Endodermal cell (in vitro differentiated cells): Measurements from ENCODE around the gene TSNAX. TPM values are rescaled to one million over a fixed set of nuclear protein-coding genes. Genes with fewer than 3 reads are reported as not detected.

Experiments
- DNase-seq: peaks from one replicate; pipeline ENCODE4 v3.0.0-alpha.2; 2017
- H3K27ac ChIP-seq: 2 replicates; pipeline ENCODE4 v1.5.1; 2013; ENCODE audit warnings: mild to moderate bottlenecking, low read depth, low read length, moderate library complexity
- H3K27me3 ChIP-seq: 2 replicates; pipeline ENCODE4 v1.6.1; 2013; ENCODE audit warnings: mild to moderate bottlenecking, low read length, moderate library complexity; ENCODE audit not compliant: insufficient read depth, control insufficient read depth, poor library complexity, severe bottlenecking
- H3K36me3 ChIP-seq: 2 replicates; pipeline ENCODE4 v1.7.0; 2013; ENCODE audit warnings: mild to moderate bottlenecking, low read length, moderate library complexity; ENCODE audit not compliant: control insufficient read depth, insufficient read depth
- H3K4me1 ChIP-seq: one replicate; pipeline ENCODE4 v1.7.0; 2013; ENCODE audit warnings: low read length; ENCODE audit not compliant: control insufficient read depth, insufficient read depth
- H3K4me3 ChIP-seq: 2 replicates; pipeline ENCODE4 v1.5.1; 2013; ENCODE audit warnings: mild to moderate bottlenecking, low read length, moderate library complexity
- H3K9ac ChIP-seq: 2 replicates; pipeline ENCODE4 v1.6.1; 2013; ENCODE audit warnings: mild to moderate bottlenecking, low read length, moderate library complexity; ENCODE audit not compliant: poor library complexity, severe bottlenecking; ENCODE audit errors: extremely low read depth
- H3K9me3 ChIP-seq: 2 replicates; pipeline ENCODE4 v1.6.1; 2013; ENCODE audit warnings: mild to moderate bottlenecking, low read length, moderate library complexity; ENCODE audit not compliant: control insufficient read depth
- H3K27ac Mint-ChIP-seq: 2 replicates; pipeline ENCODE4 v1.8.0; 2020; ENCODE audit warnings: mixed read lengths
- H3K27me3 Mint-ChIP-seq: 2 replicates; pipeline ENCODE4 v1.8.0; 2021; ENCODE audit warnings: mild to moderate bottlenecking, mixed read lengths; ENCODE audit not compliant: insufficient read depth
- H3K36me3 Mint-ChIP-seq: 2 replicates; pipeline ENCODE4 v1.8.0; 2020; ENCODE audit warnings: low read depth, mixed read lengths
- H3K4me1 Mint-ChIP-seq: 2 replicates; pipeline ENCODE4 v1.8.0; 2020; ENCODE audit warnings: mixed read lengths
- H3K4me3 Mint-ChIP-seq: 2 replicates; pipeline ENCODE4 v1.8.0; 2020; ENCODE audit warnings: mild to moderate bottlenecking, moderate library complexity, mixed read lengths
- H3K9me3 Mint-ChIP-seq: 2 replicates; pipeline ENCODE4 v1.8.0; 2020; ENCODE audit warnings: mild to moderate bottlenecking, mixed read lengths
- WGBS, 2 experiments: methylation state at CpG; one replicate each; pipeline versions ENCODE4 v1.1.5 to v1.1.7; 2013; ENCODE audit warnings: missing lambda C conversion rate in 2 of 2, mixed read lengths in 1 of 2; ENCODE audit not compliant: insufficient coverage in 1 of 2, insufficient read length in 1 of 2; 5-methylcytosine and 5-hydroxymethylcytosine counted together
- total RNA-seq, 2 donors: library from RNA; stranded (reverse); fragmentation: NEBNext Ultra II Directional in 1 of 2; extraction: Animal tissue kit (Norgen Biotek cat#: 25700) in 1 of 2; gene quantifications; 2 replicates in 1 of 2; 3 replicates in 1 of 2; pipeline ENCODE4 v1.2.1, GENCODE V29; 2021
- TF ChIP-seq, protein P1 (sequence below): fragments of 200-600 bp; sonication (generic); conservative IDR thresholded peaks from 2 replicates; pipeline ENCODE4 v1.5.0; 2021; ENCODE audit warnings: antibody characterized with exemption, mild to moderate bottlenecking

TSNAX gene
- total RNA-seq, 2 donors from 2014 or later, result 38.3 to 45.6 TPM

DNA sequence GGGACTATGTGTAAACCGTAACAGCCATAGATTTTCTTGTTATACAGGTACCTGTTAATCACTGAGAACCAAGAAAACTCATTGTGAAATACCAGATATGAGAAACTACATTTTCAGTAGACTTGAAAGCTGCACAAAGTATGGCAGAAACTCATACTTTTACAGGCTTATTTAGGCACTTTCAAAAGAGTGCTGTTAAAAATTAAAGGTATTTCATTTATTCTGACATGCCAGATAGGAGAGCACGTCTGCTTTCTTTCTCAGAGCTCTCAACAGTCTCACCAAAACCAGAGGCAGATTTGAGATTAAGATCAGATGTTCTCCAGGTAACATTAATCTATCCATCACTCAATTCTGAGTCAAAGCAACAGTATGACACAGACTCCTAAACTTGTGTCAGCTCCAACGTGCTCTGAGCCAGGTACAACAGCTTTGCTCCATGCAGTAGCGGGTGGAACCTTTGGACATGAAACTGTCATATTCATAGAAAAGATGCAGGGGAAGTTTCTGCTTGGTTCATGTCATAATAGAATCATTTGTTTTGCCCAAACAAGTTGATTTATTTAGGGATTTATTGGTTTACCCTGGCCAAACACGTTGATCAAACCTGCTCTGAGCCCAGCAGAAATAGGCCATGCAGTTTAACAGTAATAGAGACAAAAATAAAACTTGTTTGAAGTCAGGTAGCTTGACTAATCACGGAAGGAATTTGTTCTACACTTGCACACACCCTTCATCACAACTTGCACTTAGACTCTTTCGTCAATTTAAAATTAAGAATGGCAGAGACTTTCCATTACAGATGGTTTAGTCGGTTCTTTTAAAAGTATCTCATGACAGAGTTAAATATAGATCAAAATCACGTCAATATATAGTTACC is 20.8 kb upstream of the TSNAX start:
- peaks cover 3% of the 10 kb centered on the region for H3K9me3 Mint-ChIP-seq
- no peak overlapping the region for H3K27ac Mint-ChIP-seq
- H3K27me3 Mint-ChIP-seq, result peaks cover 5% of the 10 kb centered on the region
- Histone ChIP-seq H3K27ac (no peak overlapping the region), H3K4me1 (no peaks in the 10 kb centered on the region), H3K4me3 (no peak overlapping the region), H3K9me3 (peaks cover 6% of the 10 kb centered on the region), H3K27me3 (no peaks in the 10 kb centered on the region), H3K36me3 (no peaks in the 10 kb centered on the region), H3K9ac (no peak overlapping the region)
- no peaks in the 10 kb centered on the region for H3K4me1 Mint-ChIP-seq
- DNase-seq, result no peak
- H3K36me3 Mint-ChIP-seq, result no peaks in the 10 kb centered on the region
- TF ChIP-seq, protein P1, sequence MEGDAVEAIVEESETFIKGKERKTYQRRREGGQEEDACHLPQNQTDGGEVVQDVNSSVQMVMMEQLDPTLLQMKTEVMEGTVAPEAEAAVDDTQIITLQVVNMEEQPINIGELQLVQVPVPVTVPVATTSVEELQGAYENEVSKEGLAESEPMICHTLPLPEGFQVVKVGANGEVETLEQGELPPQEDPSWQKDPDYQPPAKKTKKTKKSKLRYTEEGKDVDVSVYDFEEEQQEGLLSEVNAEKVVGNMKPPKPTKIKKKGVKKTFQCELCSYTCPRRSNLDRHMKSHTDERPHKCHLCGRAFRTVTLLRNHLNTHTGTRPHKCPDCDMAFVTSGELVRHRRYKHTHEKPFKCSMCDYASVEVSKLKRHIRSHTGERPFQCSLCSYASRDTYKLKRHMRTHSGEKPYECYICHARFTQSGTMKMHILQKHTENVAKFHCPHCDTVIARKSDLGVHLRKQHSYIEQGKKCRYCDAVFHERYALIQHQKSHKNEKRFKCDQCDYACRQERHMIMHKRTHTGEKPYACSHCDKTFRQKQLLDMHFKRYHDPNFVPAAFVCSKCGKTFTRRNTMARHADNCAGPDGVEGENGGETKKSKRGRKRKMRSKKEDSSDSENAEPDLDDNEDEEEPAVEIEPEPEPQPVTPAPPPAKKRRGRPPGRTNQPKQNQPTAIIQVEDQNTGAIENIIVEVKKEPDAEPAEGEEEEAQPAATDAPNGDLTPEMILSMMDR, result no peak
- WGBS, 2 experiments, result 91 to 94% methylated on average over 5 to 9 of the region's 9 CpGs
- H3K4me3 Mint-ChIP-seq, result no peak overlapping the region

DNA sequence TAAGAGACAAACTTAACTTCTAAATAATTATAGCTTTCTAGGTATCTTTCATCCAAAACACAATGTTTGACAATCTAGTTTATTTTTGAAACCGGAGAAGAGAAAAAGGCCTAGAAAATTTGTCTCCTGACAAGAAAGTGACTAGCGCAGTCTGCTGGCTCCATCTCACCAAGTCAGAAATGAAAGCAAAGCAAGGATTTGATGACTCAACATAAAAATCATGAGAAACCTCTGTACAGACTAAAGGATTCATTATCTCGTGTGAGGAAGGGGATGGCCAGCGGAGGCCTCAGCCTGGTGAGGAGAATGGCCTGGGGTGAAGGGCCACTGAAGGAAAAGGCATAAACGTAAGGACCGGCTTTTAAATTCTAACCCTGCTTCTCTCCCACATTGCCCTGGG is 20.0 kb upstream of the TSNAX start:
- no peaks in the 10 kb centered on the region for H3K4me1 ChIP-seq
- 86 to 93% methylated on average over 5 to 6 of the region's 6 CpGs for WGBS, 2 experiments
- H3K9ac ChIP-seq, result no peak overlapping the region

DNA sequence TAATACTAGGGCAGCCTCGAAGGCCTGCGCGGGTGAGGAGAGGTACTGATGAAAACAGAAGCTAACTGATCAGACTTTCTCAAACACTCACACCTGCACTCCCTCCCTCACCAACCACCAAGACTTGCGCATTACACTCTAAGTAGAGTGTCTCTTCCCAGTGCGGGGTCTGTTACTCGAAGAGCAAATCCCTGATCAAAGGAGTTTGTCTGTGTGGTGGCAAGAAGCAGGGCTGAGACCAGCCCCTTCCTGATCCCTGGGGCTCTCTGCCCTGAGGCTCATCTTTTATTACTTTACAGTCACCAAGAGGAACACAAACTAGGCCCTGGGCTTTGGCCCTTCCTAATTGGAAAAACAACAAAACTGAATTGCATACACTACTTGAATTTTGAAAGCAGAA is 19.5 kb upstream of the TSNAX start:
- Histone ChIP-seq H3K4me3 (no peak overlapping the region), H3K27me3 (no peaks in the 10 kb centered on the region), H3K36me3 (no peaks in the 10 kb centered on the region), H3K27ac (no peak overlapping the region), H3K9me3 (no peaks in the 10 kb centered on the region), H3K4me1 (no peaks in the 10 kb centered on the region), H3K9ac (no peak overlapping the region)
- Mint-ChIP-seq H3K27me3 (peaks cover 5% of the 10 kb centered on the region), H3K4me1 (no peaks in the 10 kb centered on the region), H3K36me3 (no peaks in the 10 kb centered on the region), H3K9me3 (no peaks in the 10 kb centered on the region), H3K27ac (no peak overlapping the region), H3K4me3 (no peak overlapping the region)
- 77 to 100% methylated on average over 1 to 6 of the region's 6 CpGs for whole genome bisulfite sequencing, 2 experiments
- peak; percentile 44 for DNase-seq
- TF ChIP-seq, protein P1, result no peak

More for the DNA sequence above, 20.0 kb upstream of the TSNAX start:
- H3K36me3 ChIP-seq, result no peaks in the 10 kb centered on the region
- Mint-ChIP-seq H3K4me3 (no peak overlapping the region), H3K27me3 (peaks cover 5% of the 10 kb centered on the region), H3K27ac (no peak overlapping the region), H3K36me3 (no peaks in the 10 kb centered on the region), H3K4me1 (no peaks in the 10 kb centered on the region), H3K9me3 (no peaks in the 10 kb centered on the region)
- TF ChIP-seq, protein P1, result no peak
- H3K9me3 ChIP-seq, result no peaks in the 10 kb centered on the region
- no peaks in the 10 kb centered on the region for H3K27me3 ChIP-seq
- no peak overlapping the region for H3K27ac ChIP-seq
- H3K4me3 ChIP-seq, result no peak overlapping the region
- DNase-seq, result no peak
